ENCODE data around the gene VAV2. TPM values are rescaled to one million over a fixed set of nuclear protein-coding genes. Genes with fewer than 3 reads are reported as not detected.

VAV2 gene
- total and polyA plus RNA-seq, 2 experiments from 2014 or later = 8.1 to 28.9 TPM

GRCh38 chr9:133838859-133839507 lies 153.1 kb downstream of the VAV2 start:
- Mint-ChIP-seq H3K27ac (no peak overlapping the region), H3K27me3 (ENCODE audit: insufficient read depth, low read depth, poor library complexity) (peaks cover 22% of the 10 kb centered on the region), H3K4me1 (peaks cover 48% of the 10 kb centered on the region), H3K9me3 (no peaks in the 10 kb centered on the region), H3K4me3 (no peak overlapping the region; the same call in 2 of the 3 replicates), H3K36me3 (ENCODE audit: low read depth) (no peaks in the 10 kb centered on the region; the same call in 2 of the 3 replicates)
- Histone ChIP-seq H3K4me1 (ENCODE audit: insufficient read depth) (peaks cover 8% of the 10 kb centered on the region), H3K27ac (ENCODE audit: low read depth) (no peak overlapping the region), H3K4me3 (no peak overlapping the region), H3F3A (replicated peaks; ENCODE audit: low read depth) (0 out of 2 replicates have a peak, but pooled peaks cover 2% of the 10 kb centered on the region), H3K9me2 (ENCODE audit: insufficient read depth) (no peaks in the 10 kb centered on the region), H3K27me3 (ENCODE audit: insufficient read depth) (no peaks in the 10 kb centered on the region), H3K36me3 (ENCODE audit: insufficient read depth) (no peaks in the 10 kb centered on the region), H4K20me1 (replicated peaks; ENCODE audit: insufficient read depth) (peaks cover 13% of the 10 kb centered on the region), H2AFZ (no peak overlapping the region), H3K4me2 (no peak overlapping the region), H3K79me2 (replicated peaks; ENCODE audit: insufficient read depth) (peaks cover 18% of the 10 kb centered on the region)
- DNase-seq (ENCODE audit: low spot score) (no peak), ATAC-seq (no peak)
- TF ChIP-seq ZNF114 (CRISPR knock-in tag; IDR thresholded peaks at IDR 0.05) = no peak
- TF ChIP-seq, protein P1, sequence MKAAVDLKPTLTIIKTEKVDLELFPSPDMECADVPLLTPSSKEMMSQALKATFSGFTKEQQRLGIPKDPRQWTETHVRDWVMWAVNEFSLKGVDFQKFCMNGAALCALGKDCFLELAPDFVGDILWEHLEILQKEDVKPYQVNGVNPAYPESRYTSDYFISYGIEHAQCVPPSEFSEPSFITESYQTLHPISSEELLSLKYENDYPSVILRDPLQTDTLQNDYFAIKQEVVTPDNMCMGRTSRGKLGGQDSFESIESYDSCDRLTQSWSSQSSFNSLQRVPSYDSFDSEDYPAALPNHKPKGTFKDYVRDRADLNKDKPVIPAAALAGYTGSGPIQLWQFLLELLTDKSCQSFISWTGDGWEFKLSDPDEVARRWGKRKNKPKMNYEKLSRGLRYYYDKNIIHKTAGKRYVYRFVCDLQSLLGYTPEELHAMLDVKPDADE (IDR thresholded peaks at IDR 0.05) = no peak
- TF ChIP-seq NANOG (IDR thresholded peaks at IDR 0.05; ENCODE audit: borderline replicate concordance) = no peak
- no peak for TF ChIP-seq STAT1 (IDR thresholded peaks at IDR 0.05; ENCODE audit: unreplicated experiment)
- TF ChIP-seq, protein P2, sequence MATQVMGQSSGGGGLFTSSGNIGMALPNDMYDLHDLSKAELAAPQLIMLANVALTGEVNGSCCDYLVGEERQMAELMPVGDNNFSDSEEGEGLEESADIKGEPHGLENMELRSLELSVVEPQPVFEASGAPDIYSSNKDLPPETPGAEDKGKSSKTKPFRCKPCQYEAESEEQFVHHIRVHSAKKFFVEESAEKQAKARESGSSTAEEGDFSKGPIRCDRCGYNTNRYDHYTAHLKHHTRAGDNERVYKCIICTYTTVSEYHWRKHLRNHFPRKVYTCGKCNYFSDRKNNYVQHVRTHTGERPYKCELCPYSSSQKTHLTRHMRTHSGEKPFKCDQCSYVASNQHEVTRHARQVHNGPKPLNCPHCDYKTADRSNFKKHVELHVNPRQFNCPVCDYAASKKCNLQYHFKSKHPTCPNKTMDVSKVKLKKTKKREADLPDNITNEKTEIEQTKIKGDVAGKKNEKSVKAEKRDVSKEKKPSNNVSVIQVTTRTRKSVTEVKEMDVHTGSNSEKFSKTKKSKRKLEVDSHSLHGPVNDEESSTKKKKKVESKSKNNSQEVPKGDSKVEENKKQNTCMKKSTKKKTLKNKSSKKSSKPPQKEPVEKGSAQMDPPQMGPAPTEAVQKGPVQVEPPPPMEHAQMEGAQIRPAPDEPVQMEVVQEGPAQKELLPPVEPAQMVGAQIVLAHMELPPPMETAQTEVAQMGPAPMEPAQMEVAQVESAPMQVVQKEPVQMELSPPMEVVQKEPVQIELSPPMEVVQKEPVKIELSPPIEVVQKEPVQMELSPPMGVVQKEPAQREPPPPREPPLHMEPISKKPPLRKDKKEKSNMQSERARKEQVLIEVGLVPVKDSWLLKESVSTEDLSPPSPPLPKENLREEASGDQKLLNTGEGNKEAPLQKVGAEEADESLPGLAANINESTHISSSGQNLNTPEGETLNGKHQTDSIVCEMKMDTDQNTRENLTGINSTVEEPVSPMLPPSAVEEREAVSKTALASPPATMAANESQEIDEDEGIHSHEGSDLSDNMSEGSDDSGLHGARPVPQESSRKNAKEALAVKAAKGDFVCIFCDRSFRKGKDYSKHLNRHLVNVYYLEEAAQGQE (IDR thresholded peaks at IDR 0.05; ENCODE audit: unreplicated experiment) = no peak
- TF ChIP-seq ZNF462 (CRISPR knock-in tag; IDR thresholded peaks at IDR 0.05) = no peak
- no peak for TF ChIP-seq ZNF331 (CRISPR knock-in tag; IDR thresholded peaks at IDR 0.05; ENCODE audit: low read depth)
- no peak for TF ChIP-seq EZH2phosphoT487 (IDR thresholded peaks at IDR 0.05; ENCODE audit: unreplicated experiment)
- no peak for TF ChIP-seq POLR2AphosphoS5 (IDR thresholded peaks at IDR 0.05; ENCODE audit: low read depth)
- TF ChIP-seq EZH2 (IDR thresholded peaks at IDR 0.05; ENCODE audit: low read depth, unreplicated experiment) = no peak
- no peak for TF ChIP-seq CREB1 (CRISPR knock-in tag; IDR thresholded peaks at IDR 0.05; ENCODE audit: low read depth)
- TF ChIP-seq, protein P3, sequence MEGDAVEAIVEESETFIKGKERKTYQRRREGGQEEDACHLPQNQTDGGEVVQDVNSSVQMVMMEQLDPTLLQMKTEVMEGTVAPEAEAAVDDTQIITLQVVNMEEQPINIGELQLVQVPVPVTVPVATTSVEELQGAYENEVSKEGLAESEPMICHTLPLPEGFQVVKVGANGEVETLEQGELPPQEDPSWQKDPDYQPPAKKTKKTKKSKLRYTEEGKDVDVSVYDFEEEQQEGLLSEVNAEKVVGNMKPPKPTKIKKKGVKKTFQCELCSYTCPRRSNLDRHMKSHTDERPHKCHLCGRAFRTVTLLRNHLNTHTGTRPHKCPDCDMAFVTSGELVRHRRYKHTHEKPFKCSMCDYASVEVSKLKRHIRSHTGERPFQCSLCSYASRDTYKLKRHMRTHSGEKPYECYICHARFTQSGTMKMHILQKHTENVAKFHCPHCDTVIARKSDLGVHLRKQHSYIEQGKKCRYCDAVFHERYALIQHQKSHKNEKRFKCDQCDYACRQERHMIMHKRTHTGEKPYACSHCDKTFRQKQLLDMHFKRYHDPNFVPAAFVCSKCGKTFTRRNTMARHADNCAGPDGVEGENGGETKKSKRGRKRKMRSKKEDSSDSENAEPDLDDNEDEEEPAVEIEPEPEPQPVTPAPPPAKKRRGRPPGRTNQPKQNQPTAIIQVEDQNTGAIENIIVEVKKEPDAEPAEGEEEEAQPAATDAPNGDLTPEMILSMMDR (conservative IDR thresholded peaks at IDR 0.05; ENCODE audit: low read depth in 2 of 2) = no peak
- no peak for TF ChIP-seq JUNB (IDR thresholded peaks at IDR 0.05; ENCODE audit: unreplicated experiment)

Data from GM23338 (cell line).